Lower lobe of right lung (tissue), 2 donors: ENCODE results near the gene ODAD4. TPM values are rescaled to one million over a fixed set of nuclear protein-coding genes. Genes with fewer than 3 reads are reported as not detected.

Source experiments
- ATAC-seq, 2 donors: fragments of 200-7000 bp; cut with Tn5 transposase; one replicate each; pipeline ENCODE4 v1.9.1; 2020 to 2022; ENCODE audit warnings: mild to moderate bottlenecking in 2 of 2, moderate library complexity in 2 of 2
- DNase-seq: peaks from one replicate; pipeline ENCODE4 v3.0.0-alpha.2; 2020
- H3K27ac ChIP-seq: fragments of 200-600 bp; one replicate; pipeline ENCODE4 v1.8.0; 2022
- H3K27me3 ChIP-seq: fragments of 200-600 bp; one replicate; pipeline ENCODE4 v1.8.0; 2022; ENCODE audit warnings: low read depth
- H3K36me3 ChIP-seq: fragments of 200-600 bp; one replicate; pipeline ENCODE4 v1.8.0; 2022; ENCODE audit warnings: mild to moderate bottlenecking
- H3K4me1 ChIP-seq: fragments of 200-600 bp; one replicate; pipeline ENCODE4 v1.8.0; 2022
- H3K4me3 ChIP-seq: fragments of 200-600 bp; one replicate; pipeline ENCODE4 v1.8.0; 2022; ENCODE audit warnings: mild to moderate bottlenecking
- H3K9me3 ChIP-seq: fragments of 200-600 bp; one replicate; pipeline ENCODE4 v1.8.0; 2022
- CTCF ChIP-seq: fragments of 200-600 bp; IDR thresholded peaks from one replicate; pipeline ENCODE4 v1.8.0; 2022; ENCODE audit warnings: antibody characterized with exemption, mild to moderate bottlenecking
- intact Hi-C: fragments of 100-400 bp; cut with DNase I; formaldehyde crosslinking; loops from one replicate; pipeline ENCODE4 v1.11.0; 2022
- total RNA-seq: library from RNA; stranded (reverse); fragmentation: NEBNext Ultra II Directional; extraction: Animal tissue kit (Norgen Biotek cat#: 25700); gene quantifications from one replicate; pipeline ENCODE4 v1.2.1, GENCODE V29; 2021
- donor health status: DM: no; HTN: yes; CAD: no; lungs with severe emphysema.

ODAD4 gene
- total RNA-seq, 1 donor from 2014 or later: 5.4 TPM

DNA sequence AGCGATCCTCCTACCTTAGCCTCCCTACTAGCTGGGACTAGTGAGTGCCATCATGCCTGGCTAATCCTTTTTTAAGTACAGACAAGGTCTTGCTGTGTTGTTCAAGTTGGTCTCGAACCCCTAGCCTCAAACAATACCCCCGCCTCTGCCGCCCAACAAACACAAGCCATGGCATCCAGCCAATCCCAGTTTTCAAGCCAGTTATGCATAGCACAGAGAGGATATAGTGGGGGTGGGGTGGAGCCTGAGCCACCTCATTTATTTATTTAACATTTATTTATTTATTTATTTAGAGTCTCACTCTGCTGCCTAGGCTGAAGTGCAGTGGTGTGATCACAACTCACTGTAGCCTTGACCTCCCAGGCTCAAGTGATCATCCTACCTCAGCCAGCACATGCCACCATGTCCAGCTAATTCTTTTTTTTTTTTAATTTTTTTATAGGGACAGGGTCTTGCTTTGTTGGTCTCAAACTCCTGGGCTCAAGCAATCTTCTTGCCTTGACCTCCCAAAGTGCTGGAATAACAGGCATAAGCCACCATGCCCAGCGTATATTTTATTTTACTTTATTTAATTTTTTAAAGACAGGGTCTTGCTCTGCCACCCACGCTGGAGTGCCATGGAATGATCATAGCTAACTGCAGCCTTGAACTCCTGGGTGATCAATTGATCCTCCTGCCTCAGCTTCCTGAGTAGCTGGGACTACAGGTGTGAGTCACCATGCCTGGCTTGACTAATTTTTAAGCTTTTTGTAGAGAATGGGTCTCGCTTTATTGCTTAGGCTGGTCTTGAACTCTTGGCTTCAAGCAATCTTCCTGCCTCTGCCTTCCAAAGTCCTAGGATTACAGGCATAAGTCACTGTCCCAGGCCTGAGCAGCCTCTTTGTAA is 39.0 kb upstream of the ODAD4 start:
- no peak for TF ChIP-seq CTCF
- ATAC-seq: no peak
- Histone ChIP-seq H3K4me3 (no peak overlapping the region), H3K27me3 (no peaks in the 10 kb centered on the region), H3K36me3 (peaks cover 96% of the 10 kb centered on the region), H3K4me1 (no peaks in the 10 kb centered on the region), H3K9me3 (no peaks in the 10 kb centered on the region), H3K27ac (no peak overlapping the region)
- DNase-seq: no peak
- intact Hi-C loops: no loop called here

DNA sequence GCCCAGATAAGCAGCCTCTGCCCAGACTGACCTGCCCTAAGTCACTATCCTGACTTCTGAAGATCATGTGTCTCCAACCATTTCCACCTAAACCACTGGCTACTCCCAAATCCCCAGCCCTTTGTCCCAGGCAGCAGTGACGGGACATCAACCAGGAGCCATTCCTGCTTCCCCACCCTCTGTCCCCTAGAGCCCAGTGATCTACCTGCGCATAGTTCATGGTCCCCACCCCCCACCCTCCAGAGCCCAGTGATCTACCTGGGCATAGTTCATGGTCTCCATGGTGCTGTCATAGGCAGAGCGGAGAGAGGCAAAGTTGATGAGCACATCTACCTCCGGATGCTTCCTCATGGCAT is 38.4 kb upstream of the ODAD4 start:
- intact Hi-C loops: no loop called here
- Histone ChIP-seq H3K4me1 (no peaks in the 10 kb centered on the region), H3K4me3 (no peak overlapping the region), H3K9me3 (no peaks in the 10 kb centered on the region), H3K27ac (no peak overlapping the region), H3K27me3 (no peaks in the 10 kb centered on the region), H3K36me3 (peaks cover 96% of the 10 kb centered on the region)
- DNase-seq: no peak
- no peak for TF ChIP-seq CTCF
- no peak for ATAC-seq

DNA sequence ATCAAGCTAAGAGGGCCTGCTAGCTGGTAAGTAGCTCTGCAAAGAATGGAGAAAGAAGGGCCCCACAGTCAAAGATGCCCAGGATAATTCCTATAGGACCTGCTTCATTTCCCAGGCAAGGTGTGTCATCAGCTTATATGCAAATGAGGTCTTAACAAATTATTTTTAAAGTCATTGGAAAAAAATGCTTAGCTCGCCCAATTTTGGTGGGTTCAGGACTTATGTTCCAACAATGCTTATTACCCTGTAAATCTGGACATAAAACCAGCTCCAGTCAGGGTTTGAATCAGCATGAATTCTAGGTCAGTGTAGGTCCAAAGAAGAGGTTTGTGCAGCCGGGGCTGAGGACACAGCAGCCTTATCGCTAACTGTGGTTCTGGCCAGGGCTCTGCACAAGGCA is 37.0 kb upstream of the ODAD4 start:
- Histone ChIP-seq H3K4me3 (no peak overlapping the region), H3K36me3 (peaks cover 96% of the 10 kb centered on the region), H3K27me3 (no peaks in the 10 kb centered on the region), H3K27ac (no peak overlapping the region), H3K9me3 (no peaks in the 10 kb centered on the region), H3K4me1 (no peaks in the 10 kb centered on the region)
- intact Hi-C loops: no loop called here
- no peak for TF ChIP-seq CTCF
- no peak for DNase-seq
- no peak for ATAC-seq

- no peak for DNase-seq
- H3K36me3 ChIP-seq: peaks cover 97% of the 10 kb centered on the region
- H3K9me3 ChIP-seq: no peaks in the 10 kb centered on the region
- peak; percentile 24 to 40 for ATAC-seq
- H3K27ac ChIP-seq: no peak overlapping the region
- H3K4me3 ChIP-seq: no peak overlapping the region
- TF ChIP-seq CTCF: no peak
- no peaks in the 10 kb centered on the region for H3K27me3 ChIP-seq
- intact Hi-C loops: no loop called here
- no peaks in the 10 kb centered on the region for H3K4me1 ChIP-seq
These were observed 35.6 kb upstream of the ODAD4 start for GRCh38 chr17:41894791-41895331.

- H3K27ac ChIP-seq: no peak overlapping the region
- intact Hi-C loops: no loop called here
These were observed 34.8 kb upstream of the ODAD4 start for GRCh38 chr17:41895617-41896016.

More at GRCh38 chr17:41895617-41896016, 34.8 kb upstream of the ODAD4 start:
- Histone ChIP-seq H3K4me1 (no peaks in the 10 kb centered on the region), H3K4me3 (no peak overlapping the region), H3K36me3 (peaks cover 97% of the 10 kb centered on the region), H3K27me3 (no peaks in the 10 kb centered on the region), H3K9me3 (no peaks in the 10 kb centered on the region)
- no peak for TF ChIP-seq CTCF
- ATAC-seq (peak; percentile 13 to 43), DNase-seq (no peak)
